Measurements from ENCODE around the gene WAC.
"Not testable (repeated sequence)": the region's sequence is repeated elsewhere in the genome, so short reads cannot be mapped to it uniquely, and the experiment has no call there.

WAC gene, protein sequence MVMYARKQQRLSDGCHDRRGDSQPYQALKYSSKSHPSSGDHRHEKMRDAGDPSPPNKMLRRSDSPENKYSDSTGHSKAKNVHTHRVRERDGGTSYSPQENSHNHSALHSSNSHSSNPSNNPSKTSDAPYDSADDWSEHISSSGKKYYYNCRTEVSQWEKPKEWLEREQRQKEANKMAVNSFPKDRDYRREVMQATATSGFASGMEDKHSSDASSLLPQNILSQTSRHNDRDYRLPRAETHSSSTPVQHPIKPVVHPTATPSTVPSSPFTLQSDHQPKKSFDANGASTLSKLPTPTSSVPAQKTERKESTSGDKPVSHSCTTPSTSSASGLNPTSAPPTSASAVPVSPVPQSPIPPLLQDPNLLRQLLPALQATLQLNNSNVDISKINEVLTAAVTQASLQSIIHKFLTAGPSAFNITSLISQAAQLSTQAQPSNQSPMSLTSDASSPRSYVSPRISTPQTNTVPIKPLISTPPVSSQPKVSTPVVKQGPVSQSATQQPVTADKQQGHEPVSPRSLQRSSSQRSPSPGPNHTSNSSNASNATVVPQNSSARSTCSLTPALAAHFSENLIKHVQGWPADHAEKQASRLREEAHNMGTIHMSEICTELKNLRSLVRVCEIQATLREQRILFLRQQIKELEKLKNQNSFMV

DNA sequence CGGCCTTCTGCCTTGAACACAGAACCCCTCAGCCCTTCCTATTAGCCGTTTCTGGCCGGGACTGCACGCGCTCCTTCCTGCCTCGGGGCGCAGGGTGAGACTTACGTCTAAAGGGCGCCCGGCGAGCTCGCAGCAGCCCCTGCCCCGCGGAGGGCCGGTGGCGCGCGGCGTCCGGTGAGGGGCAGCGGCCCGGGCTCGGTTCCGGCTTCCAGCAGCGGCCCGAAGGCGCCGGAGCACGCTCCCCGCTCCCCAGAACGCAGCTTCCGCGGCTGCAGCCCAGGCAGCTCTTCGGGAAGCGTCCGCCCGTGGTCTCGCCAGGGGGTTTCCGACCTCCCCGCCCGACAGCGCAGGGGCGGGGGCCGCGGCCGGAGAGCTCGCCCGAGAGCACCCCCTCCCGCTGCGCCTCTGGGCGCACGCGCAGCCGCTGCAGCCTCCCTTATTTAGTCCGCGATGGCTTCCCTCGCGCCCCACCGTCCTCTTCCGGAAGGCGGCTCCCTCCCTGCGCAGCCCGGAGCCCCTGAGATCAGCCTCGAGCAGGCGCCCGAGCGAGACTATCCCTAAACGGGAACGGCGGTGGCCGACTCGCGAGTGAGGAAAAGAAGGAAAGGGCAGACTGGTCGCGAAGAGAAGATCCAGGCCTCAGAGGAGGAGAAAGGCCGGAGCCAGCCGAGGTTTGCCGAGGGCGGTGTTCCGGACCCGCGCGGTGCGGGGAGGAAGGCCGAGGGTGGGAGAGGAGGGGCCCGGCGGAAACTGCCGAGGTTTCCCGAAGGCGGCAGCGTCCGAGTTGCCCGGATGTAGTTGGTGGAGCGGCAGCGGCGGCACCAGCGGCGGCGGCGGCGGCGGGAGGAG, at the start of gene WAC:
WAC (plus strand) TSS at position 782 of the 849 bp plus-strand sequence. CDS start 462 bp downstream, outside the sequence.
- DNase-seq = peak; percentile 95 to 96

DNA sequence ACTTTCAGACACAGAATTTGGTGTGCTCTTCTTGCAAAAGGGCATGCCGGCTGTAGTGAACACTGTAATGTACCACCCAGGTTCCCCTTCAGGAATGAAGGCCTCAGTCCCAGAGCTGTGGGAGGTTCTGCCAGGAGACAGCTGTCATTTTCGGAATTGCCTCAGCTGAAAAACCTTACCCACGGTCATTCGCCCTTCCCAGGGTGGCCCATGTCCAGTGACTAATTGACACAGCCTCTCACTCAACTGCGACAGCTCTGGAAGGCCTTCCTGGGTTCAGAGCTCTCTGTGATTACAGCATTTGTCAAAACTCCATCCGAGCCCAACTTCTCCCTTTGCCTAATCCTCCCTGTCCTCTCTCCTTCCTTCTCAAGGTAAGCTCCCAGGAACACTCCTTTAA, 43.7 kb upstream of the WAC start:
- no peak for DNase-seq

DNA sequence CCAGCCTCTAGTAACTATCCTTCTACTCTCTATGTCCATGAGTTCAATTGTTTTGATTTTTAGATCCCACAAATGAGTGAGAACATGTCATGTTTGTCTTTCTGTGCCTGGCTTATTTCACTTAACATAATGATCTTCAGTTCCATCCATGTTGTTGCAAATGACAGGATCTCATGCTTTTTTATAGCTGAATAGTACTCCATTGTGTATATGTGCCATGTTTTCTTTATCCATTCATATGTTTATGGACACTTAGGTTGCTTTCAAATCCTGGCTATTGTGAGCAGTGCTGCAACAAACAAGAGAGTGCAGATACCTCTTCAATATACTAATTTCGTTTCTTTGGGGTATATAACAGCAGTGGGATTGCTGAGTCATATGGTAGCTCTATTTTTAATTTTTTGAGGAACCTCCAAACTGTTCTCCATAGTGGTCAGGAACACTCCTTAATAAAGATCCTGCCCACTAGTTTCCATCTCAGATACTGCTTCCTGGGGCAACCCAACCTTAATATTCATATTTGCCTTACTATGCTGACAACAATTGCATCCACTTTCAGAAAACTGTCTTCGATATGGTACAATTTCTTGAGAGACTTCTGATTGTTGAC, 42.6 kb upstream of the WAC start:
- not testable (repeated sequence) for DNase-seq

DNA sequence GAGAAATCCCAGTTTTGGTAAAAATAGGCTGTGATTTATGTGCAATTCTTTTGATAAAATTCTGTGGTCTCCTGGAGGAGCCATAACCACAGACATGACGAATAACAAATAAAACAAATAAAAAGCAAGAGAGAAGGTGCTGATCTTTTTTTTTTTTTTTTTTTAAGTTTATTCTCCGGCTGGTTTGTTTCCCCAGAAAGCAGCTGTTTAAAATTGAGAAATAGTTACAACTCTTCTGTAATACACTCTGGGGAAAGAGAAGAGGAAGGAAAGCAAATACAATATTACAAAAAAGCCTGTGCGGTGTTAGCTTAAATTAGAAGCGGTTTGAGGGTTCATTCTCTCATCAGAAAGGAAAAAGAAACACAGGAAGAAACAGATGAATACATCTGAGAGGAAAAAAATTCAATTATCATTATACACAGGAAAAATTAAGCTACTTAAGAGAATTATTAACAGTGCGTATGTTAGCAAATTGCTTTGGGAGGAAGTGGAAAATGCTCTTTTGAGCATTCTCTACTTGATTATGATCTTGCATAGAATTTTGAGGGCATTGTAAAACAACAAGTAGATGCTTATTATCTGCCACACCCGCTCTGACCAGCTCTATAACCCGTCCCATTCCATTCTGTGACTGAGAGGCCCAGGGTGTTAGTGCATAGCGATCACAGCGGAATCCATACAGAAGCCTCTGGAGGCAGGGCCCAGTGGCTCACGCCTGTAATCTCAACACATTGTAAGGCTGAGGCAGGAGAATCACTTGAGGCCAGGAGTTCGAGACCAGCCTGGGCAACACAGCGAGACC, 40.6 kb upstream of the WAC start:
- DNase-seq = no peak

DNA sequence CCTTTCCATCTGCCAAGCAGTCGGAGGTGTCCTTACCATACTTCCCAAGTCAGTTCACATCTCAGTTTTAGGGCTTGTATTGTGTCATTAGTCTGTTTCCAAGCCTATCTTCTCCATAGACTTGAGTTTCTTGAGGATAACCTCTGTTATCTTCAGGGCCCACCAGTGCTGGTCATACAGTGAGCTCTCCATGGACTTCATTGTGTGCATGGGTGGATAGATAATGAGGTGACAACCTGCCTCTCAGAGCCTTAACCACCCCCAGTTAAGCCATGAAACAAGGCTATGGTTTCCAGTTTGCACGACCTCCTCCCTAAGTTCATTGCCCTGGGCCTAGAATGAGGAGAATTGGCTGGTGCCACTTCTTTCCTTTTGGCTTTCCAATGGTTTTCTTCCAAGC, 38.5 kb upstream of the WAC start:
- no peak for DNase-seq

DNA sequence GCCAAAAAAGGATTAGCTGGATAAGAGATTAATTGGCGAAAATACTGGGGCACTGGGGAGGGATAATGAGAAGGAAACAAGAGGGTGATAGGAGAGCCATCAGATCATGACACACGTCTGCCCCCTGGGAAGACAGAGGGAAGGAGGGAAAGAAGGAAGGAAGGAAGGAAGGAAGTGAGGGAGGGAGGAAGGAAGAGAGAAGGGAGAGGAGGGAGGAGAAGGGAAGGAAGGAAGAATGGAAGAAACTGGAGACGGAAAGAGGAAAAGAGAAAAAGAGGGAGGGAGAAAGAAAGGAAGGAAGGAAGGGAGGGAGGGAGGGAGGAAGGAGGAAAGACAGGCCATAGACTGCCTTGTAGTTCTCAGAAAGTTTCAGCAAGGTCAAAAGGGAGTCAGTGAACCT, 37.8 kb upstream of the WAC start:
- DNase-seq = no peak

DNA sequence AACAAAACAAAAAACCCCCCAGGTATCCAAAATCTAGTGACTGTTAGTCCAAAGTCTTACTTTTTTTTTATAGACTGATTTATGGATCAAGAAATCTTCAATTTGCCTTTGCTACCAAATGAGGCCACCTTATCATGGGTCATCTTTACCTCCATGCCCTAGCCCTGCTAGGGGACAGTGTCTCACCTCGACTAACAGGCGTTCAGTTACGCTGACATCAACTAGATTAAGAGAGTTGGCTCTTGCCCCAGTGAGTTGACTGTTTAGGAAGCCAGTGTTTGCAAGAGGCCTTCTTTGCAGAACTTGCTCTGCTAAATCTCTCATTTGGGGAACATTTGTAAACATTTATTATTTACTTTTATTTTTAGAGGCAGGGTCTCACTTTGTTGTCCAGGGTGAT, 36.9 kb upstream of the WAC start:
- no peak for DNase-seq

DNA sequence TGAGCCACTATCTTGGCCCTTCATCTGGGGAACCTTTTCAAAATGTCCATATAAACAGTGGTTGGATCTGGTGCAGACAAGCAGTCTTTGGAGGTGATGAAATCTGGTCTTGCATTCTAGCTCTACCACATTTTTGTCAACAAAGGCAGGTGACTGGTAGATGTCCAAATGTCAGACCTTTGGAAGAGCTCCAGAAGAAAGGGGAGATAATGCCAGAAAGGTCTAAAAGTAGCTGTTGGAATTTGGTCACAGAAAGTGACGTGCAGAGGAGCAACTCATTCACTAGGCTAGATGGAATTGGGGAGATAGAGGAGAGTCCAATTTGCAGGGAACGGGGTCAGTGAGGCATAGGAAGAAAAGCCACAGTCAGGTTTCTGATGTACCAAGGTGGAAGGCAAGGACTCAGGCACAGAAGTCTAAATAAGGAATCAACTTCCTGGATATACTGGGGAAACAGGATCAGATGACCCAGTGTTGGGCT, 36.4 kb upstream of the WAC start:
- DNase-seq = no peak

DNA sequence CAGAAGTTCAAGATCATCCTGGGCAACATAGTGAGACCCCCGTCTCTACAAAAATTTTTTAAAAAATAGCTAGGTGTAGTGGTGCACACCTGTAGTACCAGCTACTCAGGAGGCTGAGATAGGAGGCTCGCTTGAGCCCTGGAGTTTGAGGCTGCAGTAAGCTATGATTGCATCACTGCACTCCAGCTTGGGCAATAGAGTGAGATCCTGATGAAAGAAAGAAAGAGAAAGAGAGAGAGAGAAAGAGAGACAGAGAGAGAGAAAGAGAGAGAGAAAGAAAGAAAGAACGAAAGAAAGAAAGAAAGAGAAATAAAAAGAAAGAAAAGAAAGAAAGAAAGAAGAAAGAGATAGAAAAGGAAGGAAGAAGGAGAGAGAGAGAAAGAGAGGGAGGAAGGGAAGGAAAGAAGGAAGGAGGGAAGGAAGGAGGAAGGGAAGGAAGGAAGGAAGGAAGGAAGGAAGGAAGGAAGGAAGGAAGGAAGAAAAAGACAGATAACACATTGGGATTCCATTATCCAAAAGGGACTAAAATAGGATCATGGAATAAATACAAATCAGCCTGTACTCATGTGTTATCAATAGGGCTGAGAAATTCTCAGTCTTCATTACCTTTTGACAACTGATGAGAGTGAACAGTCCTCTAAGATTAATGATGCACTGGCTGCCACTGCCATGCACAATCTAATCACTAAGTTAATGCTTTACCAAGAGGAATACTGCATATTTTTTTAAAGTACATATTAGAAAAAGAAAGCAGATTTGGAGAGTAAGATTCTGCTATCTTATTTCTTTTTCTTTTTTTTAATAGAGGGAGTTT, 35.4 kb upstream of the WAC start:
- no peak for DNase-seq

DNA sequence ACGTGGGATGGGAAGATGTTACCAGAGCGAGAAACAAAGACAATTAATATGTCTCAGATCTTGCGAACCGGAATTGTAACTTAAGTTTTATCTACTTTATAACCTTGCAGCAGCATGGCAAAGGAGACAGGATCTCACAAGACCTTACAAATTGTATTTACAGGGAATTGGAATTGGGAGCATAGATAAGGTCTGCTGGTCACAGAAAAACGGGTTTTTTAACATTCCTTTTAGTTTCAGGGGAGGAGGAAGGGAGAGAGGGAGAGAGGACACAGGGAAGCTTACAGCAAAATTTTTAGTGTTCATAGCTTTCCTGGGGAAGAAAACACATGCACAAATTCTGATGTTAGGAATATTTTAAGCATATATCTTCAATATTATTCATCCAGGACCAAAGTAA, 32.7 kb upstream of the WAC start:
- DNase-seq = not testable (repeated sequence)

DNA sequence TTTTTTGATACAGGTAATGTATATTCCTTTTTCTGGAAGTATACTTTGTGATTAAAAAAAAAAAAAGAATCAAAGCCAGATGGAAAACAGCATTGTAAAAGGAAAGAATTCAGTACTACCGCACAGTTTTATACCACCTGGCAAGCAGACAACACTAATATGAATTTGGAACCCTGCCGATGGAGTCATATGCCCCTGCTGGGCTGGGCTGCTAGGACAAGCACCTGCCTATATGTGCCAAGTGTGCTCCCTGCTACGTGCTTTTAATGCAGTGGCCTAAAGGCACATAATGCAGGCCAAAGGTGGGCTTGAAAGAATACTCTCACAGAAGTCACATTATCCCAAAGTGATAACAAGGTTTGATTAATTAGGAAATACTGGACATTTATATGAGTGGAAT, 29.8 kb upstream of the WAC start:
- DNase-seq = no peak

DNA sequence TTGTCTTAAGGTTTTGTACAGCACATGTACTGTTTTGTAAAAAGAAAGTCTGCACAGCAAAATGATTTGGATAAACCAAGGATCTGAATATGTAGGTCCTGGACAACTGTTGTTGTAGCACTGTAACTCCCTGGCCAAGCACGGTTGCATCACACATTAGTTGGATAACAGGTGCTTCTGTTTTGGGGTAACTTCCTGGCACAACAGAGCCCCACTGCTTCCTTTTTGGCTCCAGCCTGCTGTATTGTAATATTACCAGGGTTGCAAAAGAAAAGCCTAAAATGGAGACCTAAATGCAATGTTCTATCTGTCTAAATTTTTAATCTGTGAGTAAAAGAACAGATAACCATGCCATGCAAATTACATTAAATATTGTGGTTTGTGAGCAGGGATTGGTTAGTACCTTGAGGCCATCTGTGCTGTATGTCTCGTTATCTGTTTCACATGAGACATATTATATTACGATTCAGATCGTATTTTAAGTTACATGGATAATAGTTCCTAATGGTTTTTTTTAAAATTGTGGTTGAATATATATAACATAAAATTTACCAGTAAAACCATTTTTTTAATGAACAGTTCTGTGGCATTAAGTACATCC, 27.5 kb upstream of the WAC start:
- DNase-seq = no peak

DNA sequence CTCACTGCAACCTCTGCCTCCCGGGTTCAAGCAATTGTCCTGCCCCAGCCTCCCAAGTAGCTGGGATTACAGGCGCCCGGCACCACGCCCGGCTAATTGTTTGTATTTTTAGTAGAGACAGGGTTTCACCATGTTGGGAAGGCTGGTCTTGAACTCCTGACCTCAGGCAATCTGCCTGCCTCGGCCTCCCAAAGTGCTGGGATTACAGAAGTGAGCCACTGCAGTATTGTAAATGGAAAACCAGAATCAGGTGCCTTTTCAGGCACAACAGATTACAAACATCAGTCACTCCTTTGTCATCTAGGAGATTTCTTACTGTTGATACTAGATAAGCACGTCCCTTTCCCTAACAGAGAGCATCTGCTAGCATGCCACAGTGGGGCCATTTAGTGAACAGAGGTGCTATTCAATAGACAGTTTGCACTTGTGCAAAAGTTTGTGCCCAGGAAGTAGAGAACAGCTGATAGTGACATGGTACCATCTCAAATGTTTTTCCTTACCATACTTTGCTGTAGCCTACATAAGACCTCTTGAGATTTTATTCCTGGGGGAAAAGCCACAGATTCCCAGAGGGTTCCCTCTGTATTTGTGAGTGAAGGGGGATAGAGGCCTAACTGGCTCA, 24.5 kb upstream of the WAC start:
- no peak for DNase-seq

DNA sequence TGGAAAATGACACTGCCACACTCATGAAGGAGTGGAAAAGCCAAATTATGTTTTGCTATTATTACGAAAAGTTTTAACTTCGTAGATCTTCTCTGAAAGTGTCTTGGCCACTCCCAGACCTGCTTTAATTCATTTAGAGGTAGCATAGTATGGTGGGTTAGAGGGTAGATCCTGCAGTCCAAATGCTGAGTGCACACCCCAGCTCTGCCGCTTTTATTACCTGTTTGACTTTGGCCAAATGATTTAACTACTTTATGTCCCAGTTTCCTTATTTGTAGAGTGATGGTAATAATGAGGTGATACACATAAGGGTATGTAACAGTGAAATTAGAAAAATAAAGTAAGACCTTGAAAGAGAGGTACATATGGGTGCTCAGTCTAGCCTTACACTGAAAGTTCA, 23.6 kb upstream of the WAC start:
- no peak for DNase-seq

DNA sequence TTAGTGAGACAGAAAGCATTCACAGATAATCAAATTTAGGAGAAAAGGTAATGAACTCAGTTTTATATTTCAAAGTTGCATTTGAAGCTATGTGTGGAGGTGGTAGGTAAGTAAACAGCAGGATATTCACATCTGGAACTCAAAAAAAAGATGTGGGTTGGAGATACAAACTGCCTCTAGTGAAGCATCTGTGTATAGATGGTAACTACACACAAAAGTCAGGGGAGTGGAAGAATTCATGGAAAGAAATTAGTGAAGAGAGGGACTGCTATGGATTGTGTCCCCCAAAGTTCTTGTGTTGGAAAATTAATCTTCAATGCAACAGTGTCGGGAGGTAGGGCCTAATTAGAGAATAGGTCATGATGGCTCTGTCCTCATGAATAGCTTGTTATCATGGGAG, 18.3 kb upstream of the WAC start:
- DNase-seq = no peak

DNA sequence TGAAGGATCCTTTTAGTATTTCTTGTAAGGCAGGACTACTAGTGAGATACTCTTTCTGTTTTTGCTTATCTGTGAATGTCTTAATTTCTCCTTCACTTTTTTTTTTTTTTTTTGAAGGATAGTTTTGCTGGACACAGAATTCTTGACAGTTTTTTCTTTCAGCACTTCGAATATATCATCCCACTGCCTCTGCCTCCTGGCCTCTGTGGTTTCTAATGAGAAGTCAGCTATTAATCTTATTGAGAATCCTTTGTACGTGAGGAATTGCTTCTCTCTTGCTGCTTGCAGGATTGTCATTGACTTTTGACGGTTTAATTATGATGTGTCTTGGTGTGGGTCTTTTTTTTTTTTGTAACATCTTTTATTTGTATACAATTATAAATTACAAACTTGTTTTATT, 12.6 kb upstream of the WAC start:
- no peak for DNase-seq

DNA sequence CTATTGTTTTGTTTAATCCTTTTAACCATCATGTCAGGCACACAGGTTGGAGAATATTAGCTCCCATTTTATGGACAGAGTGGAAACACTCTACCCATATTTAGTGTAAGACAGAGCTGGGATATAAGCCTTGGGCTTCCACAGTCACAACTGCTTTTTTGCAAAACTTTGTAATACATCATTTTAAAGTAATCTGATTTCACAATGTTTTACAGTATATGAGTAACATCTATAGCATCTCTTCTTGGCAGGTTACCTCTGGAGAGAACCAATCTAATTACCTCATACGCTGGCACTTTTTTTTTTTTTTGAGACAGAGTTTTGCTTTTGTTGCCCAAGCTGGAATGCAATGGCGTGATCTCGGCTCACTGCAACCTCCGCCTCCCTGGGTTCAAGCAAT, 12.1 kb upstream of the WAC start:
- DNase-seq = not testable (repeated sequence)

DNA sequence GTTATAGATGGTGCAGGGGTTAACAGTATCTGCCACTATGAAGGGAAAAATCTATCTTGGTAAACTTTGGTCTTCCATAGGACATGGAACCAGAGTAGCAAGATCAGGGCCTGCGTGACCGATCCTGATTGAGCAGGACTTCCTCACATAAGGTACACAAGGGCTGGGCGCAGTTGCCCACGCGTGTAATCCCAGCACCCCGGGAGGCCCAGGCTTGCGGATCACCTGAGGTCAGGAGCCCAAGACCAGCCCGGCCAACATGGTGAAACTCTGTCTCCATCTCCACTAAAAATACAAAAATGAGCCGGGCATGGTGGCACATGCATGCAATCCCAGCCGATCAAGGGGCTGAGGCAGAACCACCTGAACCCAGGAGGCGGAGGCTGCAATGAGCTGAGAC, 11.0 kb upstream of the WAC start:
- not testable (repeated sequence) for DNase-seq

DNA sequence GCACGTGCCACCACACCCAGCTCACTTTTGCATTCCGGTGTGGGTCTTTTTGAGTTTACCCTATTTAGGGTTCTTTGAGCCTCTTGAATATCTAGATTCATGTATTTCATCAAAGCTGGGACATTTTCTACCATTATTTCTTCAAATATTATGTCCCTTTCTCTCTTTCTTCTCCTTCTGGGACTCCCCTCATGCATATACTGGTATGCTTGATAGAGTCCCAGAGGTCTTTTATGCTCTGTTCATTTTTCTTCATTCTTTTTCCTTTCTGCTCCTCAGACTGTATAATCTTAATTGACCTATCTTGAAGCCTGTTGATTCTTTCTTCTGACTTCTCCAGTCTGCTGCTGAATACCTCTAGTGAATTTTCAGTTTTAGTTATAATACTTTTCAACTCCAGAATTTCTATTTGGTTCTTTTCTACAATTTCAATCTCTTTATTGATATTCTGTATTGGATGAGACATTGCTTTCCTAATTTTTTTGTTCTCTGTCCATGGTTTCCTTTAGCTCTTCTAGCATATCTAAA, 9.1 kb upstream of the WAC start:
- DNase-seq = no peak

DNA sequence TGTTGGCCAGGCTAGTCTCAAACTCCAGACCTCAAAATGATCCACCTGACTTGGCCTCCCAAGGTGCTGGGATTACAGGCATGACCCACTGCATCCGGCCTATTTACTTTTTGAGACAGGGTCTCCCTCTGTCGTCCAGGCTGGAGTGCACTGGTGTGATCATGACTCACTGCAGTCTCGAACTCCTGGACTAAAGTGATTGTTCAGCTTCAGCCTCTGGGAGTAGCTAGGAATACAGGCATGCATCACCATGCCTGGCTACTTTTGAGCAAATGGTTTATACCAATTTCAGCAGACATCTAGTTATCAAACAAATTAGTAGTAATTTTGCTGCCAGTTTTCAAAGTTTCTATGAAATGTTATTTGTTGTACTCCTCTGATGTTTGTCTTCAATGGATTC, 2.2 kb upstream of the WAC start:
- DNase-seq = no peak

All from CD4-positive, alpha-beta T cell treated with Interleukin-1 beta for 1 hour (primary cell).